Neuronal stem cell (in vitro differentiated cells): ENCODE results near the gene KIAA1958.

Experiments
- DNase-seq: peaks from one replicate; pipeline ENCODE4 v3.0.0-alpha.2; 2013; ENCODE audit warnings: low spot score
- H2AFZ ChIP-seq: one replicate; pipeline ENCODE4 v1.6.1; 2013; ENCODE audit warnings: mild to moderate bottlenecking, low read length, inconsistent platforms
- H2AK5ac ChIP-seq: 2 replicates; pipeline ENCODE4 v1.6.1; 2013; ENCODE audit warnings: low read depth, mild to moderate bottlenecking, inconsistent platforms, low read length, moderate library complexity, mixed read lengths
- H2BK120ac ChIP-seq: 2 replicates; pipeline ENCODE4 v1.6.1; 2013; ENCODE audit warnings: low read depth, mild to moderate bottlenecking, inconsistent platforms, low read length, moderate library complexity, mixed read lengths
- H2BK12ac ChIP-seq: one replicate; pipeline ENCODE4 v1.6.1; 2013; ENCODE audit warnings: low read length, inconsistent platforms
- H2BK15ac ChIP-seq: 2 replicates; pipeline ENCODE4 v1.6.1; 2013; ENCODE audit warnings: mild to moderate bottlenecking, low read length, inconsistent platforms, mixed read lengths
- H2BK5ac ChIP-seq: one replicate; pipeline ENCODE4 v1.6.1; 2013; ENCODE audit warnings: inconsistent platforms, mild to moderate bottlenecking, low read length, moderate library complexity
- H3K14ac ChIP-seq: one replicate; pipeline ENCODE4 v1.6.1; 2013; ENCODE audit warnings: low read length, inconsistent platforms
- H3K18ac ChIP-seq: 2 replicates; pipeline ENCODE4 v1.6.1; 2013; ENCODE audit warnings: low read length, inconsistent platforms
- H3K23ac ChIP-seq: 2 replicates; pipeline ENCODE4 v1.6.1; 2013; ENCODE audit warnings: low read depth, mild to moderate bottlenecking, mixed read lengths, low read length, inconsistent platforms; ENCODE audit not compliant: poor library complexity
- H3K27ac ChIP-seq: replicated peaks from 3 replicates; pipeline ENCODE4 v1.5.1; 2013; ENCODE audit warnings: low read length, inconsistent platforms
- H3K27me3 ChIP-seq, 3 experiments: 2 replicates each; pipeline ENCODE4 v1.6.1; 2013; ENCODE audit warnings: low read length in 3 of 3, mild to moderate bottlenecking in 2 of 3, inconsistent platforms in 1 of 3, low read depth in 1 of 3, mixed read lengths in 1 of 3, moderate library complexity in 1 of 3; ENCODE audit not compliant: control insufficient read depth in 3 of 3, insufficient read depth in 3 of 3
- H3K36me3 ChIP-seq, 2 donors: replicated peaks in 1 of 2; 2 replicates each; pipeline ENCODE4 v1.6.1; 2013; ENCODE audit warnings: low read length in 2 of 2; ENCODE audit not compliant: control insufficient read depth in 2 of 2, insufficient read depth in 2 of 2
- H3K4ac ChIP-seq: 2 replicates; pipeline ENCODE4 v1.6.1; 2013; ENCODE audit warnings: inconsistent platforms, mild to moderate bottlenecking, low read length, moderate library complexity
- H3K4me1 ChIP-seq, 2 donors: 1 replicate in 1 of 2; 2 replicates in 1 of 2; pipeline ENCODE4 v1.6.1; 2013; ENCODE audit warnings: low read length in 2 of 2, low read depth in 1 of 2; ENCODE audit not compliant: control insufficient read depth in 2 of 2, insufficient read depth in 1 of 2
- H3K4me2 ChIP-seq: one replicate; pipeline ENCODE4 v1.6.1; 2013; ENCODE audit warnings: mild to moderate bottlenecking, low read length, inconsistent platforms; ENCODE audit not compliant: insufficient read depth, poor library complexity, severe bottlenecking
- H3K4me3 ChIP-seq, 2 donors: 2 replicates each; pipeline ENCODE4 v1.5.1; 2013; ENCODE audit warnings: low read length in 2 of 2, mild to moderate bottlenecking in 2 of 2, inconsistent platforms in 1 of 2, moderate library complexity in 1 of 2
- H3K79me1 ChIP-seq: one replicate; pipeline ENCODE4 v1.6.1; 2013; ENCODE audit warnings: low read depth, mild to moderate bottlenecking, inconsistent platforms, low read length, moderate library complexity
- H3K9ac ChIP-seq: one replicate; pipeline ENCODE4 v1.6.1; 2013; ENCODE audit warnings: mild to moderate bottlenecking, low read depth, low read length, inconsistent platforms; ENCODE audit not compliant: poor library complexity
- H3K9me3 ChIP-seq, 2 donors: replicated peaks in 1 of 2; 2 replicates each; pipeline versions ENCODE3 to v1.6.1; 2013; ENCODE audit warnings: low read length in 2 of 2, mild to moderate bottlenecking in 2 of 2, inconsistent platforms in 1 of 2, low read depth in 1 of 2, mixed read lengths in 1 of 2, moderate library complexity in 1 of 2; ENCODE audit not compliant: control insufficient read depth in 2 of 2, insufficient read depth in 1 of 2
- H4K8ac ChIP-seq: one replicate; pipeline ENCODE4 v1.6.1; 2013; ENCODE audit warnings: low read depth, mild to moderate bottlenecking, inconsistent platforms, low read length, moderate library complexity
- H4K91ac ChIP-seq: one replicate; pipeline ENCODE4 v1.6.1; 2013; ENCODE audit warnings: low read length, low read depth, mild to moderate bottlenecking, inconsistent platforms; ENCODE audit not compliant: poor library complexity
- WGBS, 2 donors: extraction: QIAGEN DNeasy Blood & Tissue Kit; methylation state at CpG; one replicate each; pipeline ENCODE4 v1.1.7; 2013; ENCODE audit warnings: missing lambda C conversion rate in 2 of 2, mixed read lengths in 1 of 2; ENCODE audit not compliant: insufficient read length in 2 of 2, insufficient replicate concordance in 1 of 2; ENCODE audit errors: extremely low coverage in 2 of 2; 5-methylcytosine and 5-hydroxymethylcytosine counted together

KIAA1958 gene

GRCh38 chr9:112479221-112479620, 7.4 kb upstream of the KIAA1958 start:
- DNase-seq: no peak
- Histone ChIP-seq H3K4me3 (no peak overlapping the region), H3K27me3 (no peaks in the 10 kb centered on the region), H2AFZ (no peak overlapping the region), H3K36me3 (peaks cover 0 to 49% of the 10 kb centered on the region in 2 donors), H3K9me3 (peaks cover 5 to 13% of the 10 kb centered on the region in 2 donors), H3K4ac (no peak overlapping the region), H3K9ac (no peak overlapping the region), H3K23ac (no peak overlapping the region), H3K18ac (no peak overlapping the region), H2BK5ac (no peak overlapping the region), H3K4me2 (no peak overlapping the region), H3K4me1 (no peaks in the 10 kb centered on the region), H3K27ac (no peak overlapping the region), H4K91ac (no peak overlapping the region), H2BK15ac (no peak overlapping the region), H2BK120ac (no peak overlapping the region), H4K8ac (no peak overlapping the region), H3K14ac (no peak overlapping the region), H2AK5ac (no peak overlapping the region), H3K79me1 (no peaks in the 10 kb centered on the region), H2BK12ac (no peak overlapping the region)

GRCh38 chr9:112484607-112485006, 2.0 kb upstream of the KIAA1958 start:
- H2BK15ac ChIP-seq: no peak overlapping the region
- DNase-seq: no peak
- H4K91ac ChIP-seq: no peak overlapping the region
- WGBS, 2 donors: no CpG with 5 or more reads among the region's 2 CpGs
- no peak overlapping the region for H3K18ac ChIP-seq
- H3K27me3 ChIP-seq: no peaks in the 10 kb centered on the region
- no peak overlapping the region for H3K14ac ChIP-seq
- H3K27ac ChIP-seq: no peak overlapping the region
- no peak overlapping the region for H3K4ac ChIP-seq
- no peak overlapping the region for H3K23ac ChIP-seq
- no peak overlapping the region for H4K8ac ChIP-seq
- H3K79me1 ChIP-seq: no peaks in the 10 kb centered on the region
- H2BK12ac ChIP-seq: no peak overlapping the region
- H3K9ac ChIP-seq: no peak overlapping the region
- H3K9me3 ChIP-seq: no peaks in the 10 kb centered on the region
- no peak overlapping the region for H2AK5ac ChIP-seq
- no peak overlapping the region for H3K4me3 ChIP-seq
- no peak overlapping the region for H2AFZ ChIP-seq
- peaks cover 0 to 37% of the 10 kb centered on the region in 2 donors for H3K36me3 ChIP-seq
- no peak overlapping the region for H3K4me2 ChIP-seq
- no peak overlapping the region for H2BK5ac ChIP-seq
- H2BK120ac ChIP-seq: no peak overlapping the region
- peaks cover 3% of the 10 kb centered on the region in 2 donors for H3K4me1 ChIP-seq

- Histone ChIP-seq H2BK5ac (no peak overlapping the region), H2BK15ac (no peak overlapping the region), H3K4me3 (peak overlapping the region in 1 of 2 donors; percentile 86), H2BK120ac (no peak overlapping the region), H3K27ac (no peak overlapping the region), H3K4ac (no peak overlapping the region), H2AK5ac (no peak overlapping the region), H3K27me3 (no peaks in the 10 kb centered on the region), H2AFZ (no peak overlapping the region), H3K9ac (no peak overlapping the region), H3K14ac (no peak overlapping the region), H3K18ac (no peak overlapping the region), H2BK12ac (no peak overlapping the region), H3K23ac (no peak overlapping the region), H3K9me3 (no peaks in the 10 kb centered on the region), H3K79me1 (no peaks in the 10 kb centered on the region), H3K36me3 (peaks cover 0 to 37% of the 10 kb centered on the region in 2 donors), H3K4me2 (no peak overlapping the region), H3K4me1 (peaks cover 4 to 6% of the 10 kb centered on the region in 2 donors), H4K8ac (no peak overlapping the region), H4K91ac (no peak overlapping the region)
- WGBS, 2 donors: no CpG with 5 or more reads among the region's 3 CpGs
- DNase-seq: no peak
These were observed 1.1 kb upstream of the KIAA1958 start for GRCh38 chr9:112485574-112485973.

GRCh38 chr9:112487008-112487798, 576 bp downstream of the KIAA1958 start:
- Histone ChIP-seq H3K27ac (peak overlapping the region; percentile 82), H2AK5ac (no peak overlapping the region), H3K27me3 (no peaks in the 10 kb centered on the region), H3K18ac (peak overlapping the region; percentile 99), H2BK120ac (peak overlapping the region; percentile 72), H2BK5ac (peak overlapping the region; percentile 97), H3K4me1 (peaks cover 6 to 12% of the 10 kb centered on the region in 2 donors), H3K36me3 (peaks cover 0 to 46% of the 10 kb centered on the region in 2 donors), H3K9me3 (no peaks in the 10 kb centered on the region), H2BK15ac (no peak overlapping the region), H3K23ac (no peak overlapping the region), H3K4ac (no peak overlapping the region), H2AFZ (peak overlapping the region; percentile 83), H2BK12ac (peak overlapping the region; percentile 49), H3K79me1 (no peaks in the 10 kb centered on the region), H4K91ac (no peak overlapping the region), H3K4me3 (peak overlapping the region; percentile 86 to 88), H3K14ac (peak overlapping the region; percentile 85), H4K8ac (no peak overlapping the region), H3K4me2 (peak overlapping the region; percentile 46), H3K9ac (peak overlapping the region; percentile 92)
- WGBS, 2 donors: no CpG with 5 or more reads among the region's 80 CpGs
- DNase-seq: peak; percentile 71
